HK-2 (cell line): ENCODE results near the gene SLC15A1.
"Not testable (repeated sequence)": the region's sequence is repeated elsewhere in the genome, so short reads cannot be mapped to it uniquely, and the experiment has no call there.

Experiments used
- DNase-seq: peaks from one replicate; pipeline ENCODE4 v3.0.0-alpha.2; 2018; ENCODE audit not compliant: unreplicated experiment

The SLC15A1 gene

GRCh38 chr13:98657506-98658085 is 94.9 kb downstream of the SLC15A1 start:
- no peak for DNase-seq

- DNase-seq, result no peak
Measured at GRCh38 chr13:98656223-98656622, 96.2 kb downstream of the SLC15A1 start.

DNA sequence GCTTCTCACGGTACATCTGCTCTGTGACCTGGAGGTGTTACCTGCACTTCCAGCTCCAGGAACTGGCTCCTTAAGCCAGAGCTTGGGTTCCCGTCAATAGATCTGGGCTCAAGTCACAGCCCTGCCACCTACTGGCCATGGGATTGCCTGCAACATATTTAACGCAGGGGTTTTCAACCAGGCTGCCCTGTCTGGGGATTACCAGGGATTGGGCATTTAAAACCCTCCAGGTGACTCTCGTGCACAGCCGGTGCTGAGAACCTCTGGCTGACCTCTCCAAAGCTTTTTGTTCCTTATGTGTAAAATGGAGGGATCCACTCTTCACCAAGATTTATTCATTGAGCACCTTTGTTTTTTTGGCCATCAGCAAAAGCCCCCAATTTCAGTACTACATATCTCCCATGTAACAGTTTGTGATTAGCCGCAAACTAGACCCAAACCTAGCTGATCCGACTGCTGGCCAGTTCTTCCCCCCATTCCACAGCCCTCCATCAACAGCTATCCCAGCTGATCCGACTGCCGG is 98.9 kb downstream of the SLC15A1 start:
- DNase-seq, result peak; percentile 50

DNA sequence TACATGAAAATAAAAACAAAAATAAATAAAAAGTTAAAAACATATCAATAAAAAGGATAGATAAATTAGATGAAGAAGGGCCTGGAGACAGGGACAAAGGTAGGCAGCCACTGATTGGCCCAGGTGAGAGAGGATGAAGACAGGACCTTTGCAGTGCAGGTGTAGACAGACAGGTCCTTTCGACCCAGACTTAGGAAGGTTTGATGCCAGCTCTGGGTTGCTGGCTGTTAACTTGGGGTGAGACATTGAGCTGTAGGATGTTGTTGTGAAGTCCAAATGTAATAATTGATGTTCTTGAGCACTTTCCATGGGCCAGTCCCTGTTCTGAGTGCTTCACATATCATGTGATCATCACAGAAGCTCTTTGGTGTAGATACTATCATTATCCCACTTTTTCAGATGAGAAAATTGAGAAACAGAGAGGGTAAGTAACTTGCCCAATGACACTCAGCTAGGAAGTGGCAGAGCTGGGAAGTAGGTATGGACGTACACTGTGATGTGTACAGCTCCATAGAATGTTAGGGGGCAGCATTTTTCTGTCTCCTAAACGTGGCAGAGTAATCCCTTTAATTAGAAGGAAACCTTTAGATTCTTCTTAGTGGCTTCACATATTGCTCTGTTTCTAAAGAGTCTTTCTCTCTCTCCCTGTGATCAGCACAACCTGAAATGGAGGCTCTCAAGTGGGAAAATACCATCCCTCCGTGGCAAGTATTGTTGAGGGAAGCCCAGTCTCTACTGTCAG is 99.6 kb downstream of the SLC15A1 start:
- no peak for DNase-seq

- DNase-seq, result no peak
Measured at GRCh38 chr13:98652276-98652675, 100.2 kb downstream of the SLC15A1 start.

GRCh38 chr13:98651744-98652143 is 100.7 kb downstream of the SLC15A1 start:
- DNase-seq, result no peak

DNA sequence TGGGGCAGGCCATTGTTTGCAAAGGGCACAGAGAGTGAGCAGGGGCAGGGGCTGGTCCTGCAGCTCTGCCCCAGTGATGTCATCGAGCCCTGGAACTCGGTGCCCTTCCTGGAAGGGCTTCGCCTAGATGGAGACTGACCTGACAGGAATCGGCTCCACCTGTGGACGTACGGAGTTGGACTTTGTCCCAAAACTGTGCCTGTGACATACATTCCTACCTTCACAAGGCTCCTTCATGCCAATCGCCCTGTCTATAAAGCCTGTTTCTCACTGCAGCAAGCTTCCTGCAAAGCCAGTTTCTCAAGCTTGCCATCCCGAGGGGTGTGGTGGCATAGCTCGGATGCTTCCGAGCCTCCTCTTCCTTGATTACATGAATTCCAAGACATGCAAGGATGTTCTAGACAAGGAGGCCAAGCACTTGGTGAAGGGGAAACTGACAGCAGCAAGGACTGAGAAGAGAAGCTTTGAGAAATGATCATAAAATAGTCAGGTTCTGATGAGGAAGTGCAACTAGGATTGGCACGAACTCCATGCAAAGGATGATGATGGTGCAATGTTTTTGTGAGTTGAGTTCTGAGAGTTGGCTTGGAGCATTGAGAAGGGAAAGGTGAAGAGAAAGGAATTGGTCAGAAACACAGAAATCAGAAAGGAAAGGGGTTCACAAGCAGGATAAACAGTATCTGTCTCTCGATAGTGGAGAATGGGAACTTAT is 101.9 kb downstream of the SLC15A1 start:
- no peak for DNase-seq

GRCh38 chr13:98649861-98650260 is 102.6 kb downstream of the SLC15A1 start:
- DNase-seq, result no peak

GRCh38 chr13:98648686-98649085 is 103.8 kb downstream of the SLC15A1 start:
- DNase-seq, result no peak

DNA sequence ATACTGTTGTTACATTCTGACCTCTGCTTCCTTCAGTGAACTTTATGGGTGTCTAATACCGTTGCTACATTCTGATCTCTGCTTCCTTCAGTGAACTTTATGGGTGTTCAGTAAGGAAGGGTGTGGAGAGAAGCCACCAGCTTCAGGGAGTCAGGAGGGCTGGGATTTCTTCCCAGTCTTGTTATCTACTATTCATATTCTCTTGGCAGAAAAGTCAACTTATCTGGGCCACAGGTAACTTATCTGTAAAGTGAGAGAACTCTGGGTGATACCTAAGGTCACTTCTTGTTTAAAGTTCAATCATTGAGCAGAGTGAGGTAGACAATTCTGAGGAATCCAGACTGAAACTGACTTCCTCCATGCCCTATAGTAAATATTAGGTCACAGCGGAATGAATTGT is 104.3 kb downstream of the SLC15A1 start:
- DNase-seq, result no peak

GRCh38 chr13:98647121-98647520 is 105.4 kb downstream of the SLC15A1 start:
- DNase-seq, result no peak

GRCh38 chr13:98643479-98643878 is 109.0 kb downstream of the SLC15A1 start:
- no peak for DNase-seq

DNA sequence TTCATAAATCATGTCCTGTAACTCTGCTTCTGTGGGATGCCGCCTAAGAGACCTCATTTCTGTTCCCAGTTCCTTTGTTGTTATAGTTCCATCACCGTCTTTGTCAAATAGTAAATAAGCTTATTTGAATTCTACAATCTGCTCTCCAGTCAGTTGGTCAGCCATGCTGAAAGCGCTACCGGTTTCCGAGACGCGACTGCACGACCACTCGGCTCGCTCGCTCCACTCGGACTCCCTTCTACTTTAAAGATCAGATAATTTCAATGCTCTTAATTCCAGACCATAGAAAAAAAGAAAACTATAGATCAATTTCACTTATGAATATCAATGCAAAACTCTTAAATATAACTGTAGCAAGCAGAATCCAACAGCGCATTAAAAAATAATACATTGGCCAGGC is 111.4 kb downstream of the SLC15A1 start:
- no peak for DNase-seq

- DNase-seq, result not testable (repeated sequence)
Measured at GRCh38 chr13:98639785-98640184, 112.7 kb downstream of the SLC15A1 start.

DNA sequence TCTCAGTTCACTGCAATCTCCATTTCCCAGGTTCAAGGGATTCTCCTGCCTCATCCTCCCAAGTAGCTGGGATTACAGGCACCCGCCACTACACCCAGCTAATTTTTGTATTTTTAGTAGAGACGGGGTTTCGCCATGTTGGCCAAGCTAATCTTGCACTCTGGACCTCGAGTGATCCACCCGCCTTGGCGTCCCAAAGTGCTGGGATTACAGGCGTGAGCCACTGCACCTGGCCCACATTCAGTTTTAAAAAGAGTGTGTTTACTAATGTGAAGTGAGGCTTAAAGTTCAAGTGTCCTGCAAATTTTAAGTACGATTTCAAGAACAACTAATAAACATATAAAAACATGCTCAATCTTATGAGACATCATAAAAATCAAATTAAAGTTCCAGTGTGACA is 114.1 kb downstream of the SLC15A1 start:
- not testable (repeated sequence) for DNase-seq
